ENCODE data around the gene SLC35B3. TPM values are rescaled to one million over a fixed set of nuclear protein-coding genes. Genes with fewer than 3 reads are reported as not detected.
"Not testable (repeated sequence)": the region's sequence is repeated elsewhere in the genome, so short reads cannot be mapped to it uniquely, and the experiment has no call there.

SLC35B3 gene
- total RNA-seq, 2 donors from 2014 or later: 6.6 to 15.3 TPM

- Histone ChIP-seq H3K9me3 (no peaks in the 10 kb centered on the region), H3K4me1 (peaks cover 15% of the 10 kb centered on the region), H3K4me3 (peak overlapping the region; percentile 28 to 90), H3K36me3 (replicated peaks in 1 of 2; ENCODE audit: insufficient read depth in 1 of 2, low read depth in 2 of 2) (no peaks in the 10 kb centered on the region), H3K27me3 (no peaks in the 10 kb centered on the region), H3K27ac (peak overlapping the region; percentile 70 to 92 (median 82))
- no peak for TF ChIP-seq POLR2A (IDR thresholded peaks at IDR 0.05)
- TF ChIP-seq, protein P1, sequence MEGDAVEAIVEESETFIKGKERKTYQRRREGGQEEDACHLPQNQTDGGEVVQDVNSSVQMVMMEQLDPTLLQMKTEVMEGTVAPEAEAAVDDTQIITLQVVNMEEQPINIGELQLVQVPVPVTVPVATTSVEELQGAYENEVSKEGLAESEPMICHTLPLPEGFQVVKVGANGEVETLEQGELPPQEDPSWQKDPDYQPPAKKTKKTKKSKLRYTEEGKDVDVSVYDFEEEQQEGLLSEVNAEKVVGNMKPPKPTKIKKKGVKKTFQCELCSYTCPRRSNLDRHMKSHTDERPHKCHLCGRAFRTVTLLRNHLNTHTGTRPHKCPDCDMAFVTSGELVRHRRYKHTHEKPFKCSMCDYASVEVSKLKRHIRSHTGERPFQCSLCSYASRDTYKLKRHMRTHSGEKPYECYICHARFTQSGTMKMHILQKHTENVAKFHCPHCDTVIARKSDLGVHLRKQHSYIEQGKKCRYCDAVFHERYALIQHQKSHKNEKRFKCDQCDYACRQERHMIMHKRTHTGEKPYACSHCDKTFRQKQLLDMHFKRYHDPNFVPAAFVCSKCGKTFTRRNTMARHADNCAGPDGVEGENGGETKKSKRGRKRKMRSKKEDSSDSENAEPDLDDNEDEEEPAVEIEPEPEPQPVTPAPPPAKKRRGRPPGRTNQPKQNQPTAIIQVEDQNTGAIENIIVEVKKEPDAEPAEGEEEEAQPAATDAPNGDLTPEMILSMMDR (IDR thresholded peaks at IDR 0.05): no peak
- intact Hi-C loops (cut with DNase I): no loop called here
- WGBS, 2 donors: 12 to 15% methylated on average over 14 to 15 of the region's 15 CpGs
- ATAC-seq: peak; percentile 41
- DNase-seq: no peak
Measured at GRCh38 chr6:8435845-8436168, 462 bp upstream of the SLC35B3 start.

GRCh38 chr6:8434727-8435092 lies 635 bp downstream of the SLC35B3 start:
- DNase-seq (no peak), ATAC-seq (no peak)
- H3K4me3 ChIP-seq: peak overlapping the region; percentile 28 to 90
- TF ChIP-seq, protein P1 (IDR thresholded peaks at IDR 0.05): no peak
- TF ChIP-seq POLR2A (IDR thresholded peaks at IDR 0.05): no peak
- H3K36me3 ChIP-seq (replicated peaks in 1 of 2; ENCODE audit: insufficient read depth in 1 of 2, low read depth in 2 of 2): no peaks in the 10 kb centered on the region
- H3K4me1 ChIP-seq: peaks cover 15% of the 10 kb centered on the region
- intact Hi-C loops (cut with DNase I): no loop called here
- no peaks in the 10 kb centered on the region for H3K27me3 ChIP-seq
- WGBS, 2 donors: 1 to 2% methylated on average over 8 of the region's 8 CpGs
- H3K27ac ChIP-seq: peak overlapping the region; percentile 70 to 92 (median 82)
- H3K9me3 ChIP-seq: no peaks in the 10 kb centered on the region

GRCh38 chr6:8432614-8433013 lies 2.7 kb downstream of the SLC35B3 start:
- no peak for ATAC-seq
- intact Hi-C loops (cut with DNase I): no loop called here
- no peak overlapping the region for H3K27ac ChIP-seq
- 94 to 96% methylated on average over 2 of the region's 2 CpGs for WGBS, 2 donors
- DNase-seq: no peak
- H3K4me1 ChIP-seq: peaks cover 15% of the 10 kb centered on the region
- H3K36me3 ChIP-seq (replicated peaks in 1 of 2; ENCODE audit: insufficient read depth in 1 of 2, low read depth in 2 of 2): no peaks in the 10 kb centered on the region
- H3K9me3 ChIP-seq: no peaks in the 10 kb centered on the region
- no peaks in the 10 kb centered on the region for H3K27me3 ChIP-seq
- TF ChIP-seq, protein P1 (IDR thresholded peaks at IDR 0.05): no peak
- TF ChIP-seq POLR2A (IDR thresholded peaks at IDR 0.05): no peak
- no peak overlapping the region for H3K4me3 ChIP-seq

DNA sequence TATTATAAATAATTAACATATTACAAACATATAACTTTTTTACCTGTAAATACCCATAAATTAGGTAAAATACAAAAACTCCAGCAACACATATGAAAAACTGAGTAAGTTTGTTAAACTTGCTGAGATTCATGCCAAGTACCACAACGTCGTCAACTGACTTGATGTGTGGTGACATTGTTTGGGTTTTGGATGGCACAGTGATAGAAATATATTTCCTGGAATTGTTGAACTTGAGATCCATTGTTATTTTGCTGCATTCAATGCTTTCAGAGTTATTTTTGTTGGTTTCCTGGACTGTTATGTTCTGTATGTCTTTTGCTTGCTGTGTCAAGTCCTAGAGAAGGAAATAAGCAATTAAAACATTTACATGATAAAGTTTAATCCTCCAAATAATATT lies 5.5 kb downstream of the SLC35B3 start:
- peaks cover 15% of the 10 kb centered on the region for H3K4me1 ChIP-seq
- no peak overlapping the region for H3K4me3 ChIP-seq
- DNase-seq: no peak
- no peaks in the 10 kb centered on the region for H3K9me3 ChIP-seq
- WGBS, 2 donors: 86 to 90% methylated on average over 2 of the region's 2 CpGs
- intact Hi-C loops (cut with DNase I): no loop called here
- H3K36me3 ChIP-seq (replicated peaks in 1 of 2; ENCODE audit: insufficient read depth in 1 of 2, low read depth in 2 of 2): peaks cover 0 to 8% of the 10 kb centered on the region in 2 donors
- no peaks in the 10 kb centered on the region for H3K27me3 ChIP-seq
- H3K27ac ChIP-seq: no peak overlapping the region
- ATAC-seq: no peak
- TF ChIP-seq, protein P1 (IDR thresholded peaks at IDR 0.05): no peak
- no peak for TF ChIP-seq POLR2A (IDR thresholded peaks at IDR 0.05)

GRCh38 chr6:8426544-8426943 lies 8.8 kb downstream of the SLC35B3 start:
- H3K27me3 ChIP-seq; intact Hi-C loops (cut with DNase I); H3K4me1 ChIP-seq; H3K4me3 ChIP-seq; H3K9me3 ChIP-seq; DNase-seq; H3K27ac ChIP-seq; ATAC-seq: not testable (repeated sequence)
- H3K36me3 ChIP-seq (replicated peaks in 1 of 2; ENCODE audit: insufficient read depth in 1 of 2, low read depth in 2 of 2): peaks cover 0 to 12% of the 10 kb centered on the region in 2 donors
- WGBS, 2 donors: 94 to 95% methylated on average over 2 of the region's 2 CpGs

All from body of pancreas (tissue), 4 donors.